Stimulated activated CD8-positive, alpha-beta memory T cell treated with anti-CD3 and anti-CD28 coated beads, Interleukin-12 subunit alpha, Interleukin-12 subunit beta, amount 100 ng/mL, for 4 hours (primary cell): ENCODE data around the gene BACH2.
A peak's percentile ranks its signal among the peaks of the same experiment; 100 is the strongest.
"Not testable (repeated sequence)": the region's sequence is repeated elsewhere in the genome, so short reads cannot be mapped to it uniquely, and the experiment has no call there.

Source experiments
- DNase-seq: peaks from one replicate; pipeline ENCODE4 v3.0.0-alpha.2; 2020; ENCODE audit warnings: low read depth

Gene BACH2

DNA sequence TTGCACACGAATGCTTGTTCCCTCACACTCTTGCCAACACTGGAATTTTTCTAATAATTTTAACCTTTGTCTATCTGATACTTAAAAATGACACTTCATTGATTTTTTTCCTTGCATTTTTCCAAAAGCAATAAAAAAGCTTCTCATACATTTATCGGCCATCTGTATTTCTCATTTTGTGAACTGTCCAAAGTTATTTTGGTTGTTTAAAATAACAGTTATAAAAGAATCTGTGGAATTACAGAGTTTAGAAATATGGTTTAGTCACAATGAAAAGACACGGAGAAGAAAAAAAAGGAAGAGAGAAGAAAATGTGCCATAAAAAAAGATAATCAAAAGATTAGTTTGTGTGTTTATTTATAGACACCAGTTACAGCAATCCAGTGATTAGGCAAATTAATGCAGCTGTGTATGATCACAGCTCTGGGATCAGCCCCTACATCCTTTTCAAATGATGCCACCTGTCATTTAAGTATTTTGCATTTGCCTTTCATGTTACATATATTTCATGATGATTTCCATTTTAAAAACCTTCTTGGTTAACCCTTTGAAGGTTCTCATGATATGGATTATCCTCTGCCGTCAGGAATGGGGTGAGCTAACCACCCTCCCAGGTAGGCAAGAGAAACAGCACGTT, 171.7 kb downstream of the BACH2 start:
- no peak for DNase-seq

DNA sequence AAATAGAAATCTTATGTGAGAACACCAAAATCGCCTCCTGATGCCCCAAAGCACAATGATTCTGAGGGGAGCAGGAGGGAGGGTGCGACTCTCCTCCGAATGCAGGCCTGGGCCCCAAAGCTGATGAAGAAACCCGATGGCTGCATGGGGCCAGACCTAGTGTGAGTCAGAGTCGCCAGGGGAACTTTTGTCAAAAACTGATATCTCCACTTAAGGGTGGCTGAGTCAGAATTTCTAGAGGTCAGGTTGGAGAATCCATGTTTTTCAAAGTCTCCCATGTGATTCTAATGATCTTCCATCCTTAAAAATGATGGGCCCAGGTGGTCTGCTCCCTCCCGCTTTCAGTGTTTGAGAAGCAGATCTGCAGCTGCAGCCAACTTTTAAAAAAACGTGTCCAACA, 172.8 kb downstream of the BACH2 start:
- no peak for DNase-seq

DNA sequence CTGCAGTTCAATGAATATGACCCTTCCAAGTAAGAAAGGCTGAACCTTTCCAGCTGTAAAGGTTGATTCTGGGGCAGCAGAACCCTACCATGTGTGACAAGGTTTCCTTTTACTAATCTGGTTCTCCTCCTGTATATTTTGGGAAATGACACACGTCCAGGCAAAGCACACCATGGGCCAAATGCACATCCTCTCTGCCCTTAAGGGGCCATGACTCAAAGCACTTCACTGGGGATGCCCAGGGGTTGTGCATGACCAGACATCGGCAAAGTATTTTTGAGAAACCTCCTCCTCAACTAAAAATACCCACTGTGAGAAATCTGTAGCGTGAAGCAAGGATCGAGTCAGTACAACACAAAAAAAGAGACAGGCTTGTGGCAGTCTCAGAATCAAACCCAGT, 174.7 kb downstream of the BACH2 start:
- DNase-seq = no peak

DNA sequence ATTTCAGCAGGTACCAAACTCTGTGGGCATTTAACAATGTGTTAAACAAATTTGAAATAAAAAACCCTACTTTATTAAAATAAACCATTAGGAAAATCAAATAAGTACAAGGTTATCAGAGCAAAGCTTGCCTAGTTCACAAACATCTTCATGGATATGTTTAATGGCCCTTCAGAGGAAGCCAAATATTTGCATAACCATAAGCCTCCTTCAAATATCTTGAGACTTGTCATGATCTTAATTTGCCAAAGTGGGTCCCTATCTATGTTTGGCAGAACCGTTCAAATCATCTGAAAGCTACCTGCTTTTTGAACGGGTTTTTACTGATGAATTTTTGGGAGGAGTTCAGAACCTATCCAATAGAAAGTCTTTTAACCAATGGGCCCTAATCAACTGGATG, 176.3 kb downstream of the BACH2 start:
- DNase-seq = no peak

DNA sequence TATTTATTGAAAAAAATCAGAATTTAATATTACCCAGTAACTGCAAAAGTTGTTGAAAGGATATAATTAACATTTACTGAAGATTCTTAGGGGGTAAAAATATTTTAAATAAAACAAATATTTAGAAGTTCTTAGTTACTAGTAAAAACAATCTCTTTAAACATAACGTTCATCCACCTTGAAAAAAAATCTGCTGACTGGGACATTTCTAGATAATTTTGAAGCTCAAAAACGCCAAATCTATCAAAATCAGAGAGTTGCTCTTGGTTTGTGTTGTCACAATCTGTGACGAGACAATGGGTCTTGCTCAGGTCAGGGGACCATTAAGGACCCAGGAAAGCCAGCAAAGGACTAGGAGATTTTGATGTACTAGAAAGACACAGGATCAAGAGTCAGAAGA, 177.0 kb downstream of the BACH2 start:
- DNase-seq = no peak

DNA sequence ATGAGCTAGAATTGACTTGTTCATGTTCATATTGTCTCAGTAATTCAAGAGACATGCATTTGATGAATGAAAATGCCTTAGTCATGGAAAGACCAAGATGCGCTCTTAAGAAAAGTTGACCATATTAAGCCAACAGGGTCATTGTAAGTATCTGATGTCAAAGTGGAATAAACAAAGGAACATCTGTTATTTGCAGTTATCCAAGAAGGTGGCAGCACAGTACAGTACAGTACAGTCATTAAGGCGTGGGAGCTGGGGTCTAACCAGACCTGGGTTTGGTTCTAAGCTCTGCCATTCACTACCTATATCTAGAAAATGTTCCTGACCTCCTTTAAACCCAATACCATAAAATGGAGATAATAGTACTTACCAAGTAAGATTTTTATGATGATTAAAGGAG, 178.1 kb downstream of the BACH2 start:
- no peak for DNase-seq

DNA sequence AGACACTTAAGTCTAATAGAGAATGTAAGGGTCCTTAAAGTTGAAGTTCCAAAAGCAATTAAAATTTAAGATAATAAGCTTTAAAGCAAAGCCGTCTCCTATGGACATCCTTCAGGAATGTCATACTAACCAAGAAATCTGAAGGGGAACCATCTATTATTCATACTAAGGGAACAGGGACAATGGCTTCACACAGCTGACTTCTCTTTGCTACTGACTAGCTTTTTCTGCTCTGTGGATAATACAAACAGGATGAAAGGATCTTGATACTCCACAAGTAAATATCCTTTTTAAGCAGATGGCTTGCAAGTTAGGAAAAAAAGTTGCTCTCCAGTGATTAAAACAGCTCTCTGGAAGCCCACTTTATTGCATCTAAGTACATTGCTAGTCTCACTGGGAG, 178.6 kb downstream of the BACH2 start:
- no peak for DNase-seq

DNA sequence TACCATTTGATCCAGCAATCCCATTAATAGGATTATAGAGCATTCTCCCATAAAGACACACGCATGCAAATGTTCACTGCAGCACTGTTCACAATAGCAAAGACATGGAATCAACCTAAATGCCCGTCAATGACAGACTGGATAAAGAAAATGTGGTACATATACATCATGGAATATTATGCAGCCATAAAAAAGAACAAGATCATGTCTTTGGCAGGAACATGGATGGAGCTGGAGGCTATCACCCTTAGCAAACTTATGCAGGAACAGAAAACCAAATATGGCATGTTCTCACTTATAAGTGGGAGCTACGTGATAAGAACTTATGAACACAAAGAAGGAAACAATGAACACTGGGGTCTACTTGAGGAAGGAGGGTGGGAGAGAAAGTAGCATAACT, 180.5 kb downstream of the BACH2 start:
- not testable (repeated sequence) for DNase-seq

DNA sequence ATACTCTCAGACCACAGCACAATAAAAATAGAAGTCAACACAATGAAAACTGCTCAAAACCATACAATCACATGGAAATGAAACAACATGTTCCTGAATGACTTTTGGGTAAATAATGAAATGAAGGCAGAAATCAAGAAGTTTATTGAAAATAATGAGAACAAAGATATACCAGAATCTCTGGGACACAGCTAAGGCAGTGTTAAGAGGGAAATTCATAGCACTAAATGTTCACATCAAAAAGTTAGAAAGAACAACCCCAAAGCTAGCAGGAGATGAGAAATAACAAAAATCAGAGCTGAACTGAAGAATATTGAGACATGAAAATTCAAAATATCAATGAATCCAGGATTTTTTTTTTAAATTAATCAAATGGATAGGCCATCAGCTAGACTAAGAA, 183.3 kb downstream of the BACH2 start:
- DNase-seq = no peak

DNA sequence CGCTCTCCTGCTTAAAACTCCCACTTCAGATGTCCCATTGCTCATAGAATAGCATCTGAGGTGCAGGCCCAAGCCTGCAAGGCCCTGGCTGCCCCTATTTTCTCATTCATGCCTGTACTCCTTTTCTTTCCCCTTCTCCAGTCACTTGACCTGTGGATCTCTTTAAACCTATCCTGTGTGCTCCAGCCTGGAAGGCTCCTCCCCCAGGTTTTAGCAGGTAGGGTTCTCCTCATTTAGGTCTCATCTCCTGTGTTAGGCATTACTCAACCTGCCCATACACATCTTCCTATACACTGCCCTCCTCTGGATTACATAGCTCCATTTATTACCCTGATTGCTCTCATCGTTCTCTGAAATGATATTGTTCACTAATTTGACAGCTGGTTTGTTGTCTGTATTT, 185.3 kb downstream of the BACH2 start:
- DNase-seq = no peak

DNA sequence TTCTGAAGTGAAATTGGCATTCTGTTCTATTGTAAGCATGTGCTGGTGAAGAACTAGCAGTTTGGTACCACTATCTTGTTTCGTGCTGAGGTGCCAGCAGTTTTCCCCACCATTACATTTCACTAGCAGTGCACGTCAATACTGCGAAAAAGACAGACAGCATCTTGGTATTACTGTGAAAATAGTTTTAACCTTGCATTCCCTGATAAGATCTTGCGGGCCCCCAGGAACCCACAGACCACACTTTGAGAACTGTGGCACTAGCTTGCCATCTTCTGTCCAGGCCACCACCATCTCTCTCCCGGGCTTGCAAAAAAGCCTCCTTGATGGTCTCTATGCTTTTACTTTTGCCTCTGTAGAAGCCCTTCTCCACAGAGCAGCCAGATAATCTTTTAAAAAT, 185.7 kb downstream of the BACH2 start:
- DNase-seq = peak; percentile 15

DNA sequence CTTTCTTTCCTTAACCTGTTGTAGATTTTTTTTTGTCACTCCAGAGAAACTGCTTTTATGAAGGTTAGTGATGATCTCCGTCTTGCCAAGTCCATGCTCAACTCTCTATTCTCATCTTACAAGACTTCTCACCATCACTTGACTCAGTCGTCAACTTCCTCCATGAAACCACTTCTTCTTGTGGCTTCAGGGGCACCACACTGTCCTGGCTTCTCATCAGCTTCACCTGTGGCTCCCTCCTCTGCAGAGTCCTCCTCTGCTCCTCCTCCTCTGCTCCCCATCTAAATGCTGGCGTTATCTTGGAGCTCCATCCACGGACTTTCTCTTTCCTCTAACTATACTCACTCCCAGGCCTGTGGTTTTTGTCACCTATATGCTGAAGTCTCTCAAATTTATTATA, 187.5 kb downstream of the BACH2 start:
- DNase-seq = no peak

DNA sequence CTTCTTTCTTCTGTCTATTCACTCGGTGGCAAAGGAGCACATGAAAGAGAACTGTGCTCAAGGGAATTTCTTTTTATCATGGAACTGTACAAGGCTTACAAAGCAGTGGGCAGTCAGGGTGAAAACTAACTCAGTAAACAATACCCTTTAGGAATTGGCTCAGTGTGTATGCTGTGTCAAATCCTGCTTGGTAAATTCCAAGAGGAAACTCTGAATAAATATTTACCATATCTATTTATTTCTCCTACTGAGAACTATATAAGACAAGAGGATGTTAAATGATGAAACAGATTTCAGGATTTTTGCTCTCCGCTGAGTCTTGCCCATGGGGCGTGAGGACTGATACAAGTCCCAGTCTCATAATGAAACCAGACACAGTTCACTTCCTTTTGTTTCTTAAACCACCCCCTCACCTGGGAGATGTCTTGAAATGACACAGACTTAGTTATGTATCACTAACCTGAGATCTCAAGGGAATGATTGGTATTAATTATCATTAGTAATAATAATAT, 188.8 kb downstream of the BACH2 start:
- no peak for DNase-seq

DNA sequence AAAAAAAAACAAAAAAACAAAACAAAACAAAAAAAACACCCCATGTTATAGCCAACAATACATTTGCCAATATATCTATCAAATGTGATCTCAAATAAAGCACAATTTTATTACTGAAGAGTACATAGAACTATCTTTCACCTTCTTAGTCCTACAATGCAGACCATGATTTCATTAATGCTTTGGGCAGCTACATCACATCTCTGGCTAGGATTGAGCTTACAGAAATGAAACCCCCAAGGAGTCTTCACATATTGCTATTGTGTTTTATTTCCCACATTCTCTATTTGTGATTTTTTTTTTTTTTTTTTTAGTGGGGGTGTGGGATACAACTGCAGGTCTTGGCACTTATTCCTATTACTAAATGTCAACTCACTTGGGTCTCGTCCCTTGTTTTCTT, 189.3 kb downstream of the BACH2 start:
- no peak for DNase-seq

DNA sequence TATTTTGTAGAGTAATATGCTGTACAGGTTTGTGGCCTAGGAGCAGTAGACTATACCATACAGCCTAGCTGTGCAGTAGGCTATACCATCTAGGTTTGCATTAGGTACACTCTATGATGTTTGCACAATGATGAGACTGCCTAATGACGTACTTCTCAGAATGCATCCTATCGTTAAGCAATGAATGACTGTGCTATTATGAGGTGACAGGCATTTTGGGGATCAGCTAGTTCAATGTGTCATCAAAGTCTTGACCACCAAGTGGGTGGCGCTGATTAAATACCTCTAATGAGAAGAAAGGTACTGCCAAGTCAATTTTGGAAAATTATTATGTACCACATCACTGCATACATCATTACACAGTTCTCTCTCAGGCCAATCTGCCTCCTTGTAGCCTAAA, 190.2 kb downstream of the BACH2 start:
- DNase-seq = no peak

DNA sequence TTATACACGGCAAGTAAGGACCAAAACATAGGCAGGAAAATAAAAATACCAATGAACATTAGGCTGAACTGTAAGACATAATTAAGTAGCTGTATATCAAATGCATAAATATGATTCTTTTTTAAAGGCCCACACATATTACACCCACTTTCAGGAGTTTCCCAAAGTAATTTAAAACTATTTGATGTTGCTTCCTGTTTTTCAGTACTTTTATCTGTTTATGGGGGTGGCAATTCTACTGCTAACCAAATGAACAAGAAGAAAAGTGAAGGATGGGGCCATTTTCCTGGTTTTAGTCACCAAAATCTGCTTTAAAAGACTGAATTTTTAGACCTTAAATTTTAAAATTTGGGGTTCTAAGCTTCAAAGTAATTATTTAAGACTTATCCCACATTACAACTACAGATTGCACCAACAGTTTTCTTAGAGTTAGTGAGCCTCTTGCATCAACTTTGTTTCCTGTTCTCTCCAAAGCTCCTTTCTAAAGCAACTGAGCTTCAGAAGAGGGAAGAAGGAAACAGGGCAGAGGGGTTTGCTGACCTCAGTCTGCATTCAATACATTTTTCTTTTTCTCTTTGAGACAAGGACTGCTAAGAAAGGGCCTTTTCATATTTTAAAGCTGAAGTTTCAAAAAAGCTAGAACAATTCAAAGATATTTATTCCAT, 191.0 kb downstream of the BACH2 start:
- no peak for DNase-seq

DNA sequence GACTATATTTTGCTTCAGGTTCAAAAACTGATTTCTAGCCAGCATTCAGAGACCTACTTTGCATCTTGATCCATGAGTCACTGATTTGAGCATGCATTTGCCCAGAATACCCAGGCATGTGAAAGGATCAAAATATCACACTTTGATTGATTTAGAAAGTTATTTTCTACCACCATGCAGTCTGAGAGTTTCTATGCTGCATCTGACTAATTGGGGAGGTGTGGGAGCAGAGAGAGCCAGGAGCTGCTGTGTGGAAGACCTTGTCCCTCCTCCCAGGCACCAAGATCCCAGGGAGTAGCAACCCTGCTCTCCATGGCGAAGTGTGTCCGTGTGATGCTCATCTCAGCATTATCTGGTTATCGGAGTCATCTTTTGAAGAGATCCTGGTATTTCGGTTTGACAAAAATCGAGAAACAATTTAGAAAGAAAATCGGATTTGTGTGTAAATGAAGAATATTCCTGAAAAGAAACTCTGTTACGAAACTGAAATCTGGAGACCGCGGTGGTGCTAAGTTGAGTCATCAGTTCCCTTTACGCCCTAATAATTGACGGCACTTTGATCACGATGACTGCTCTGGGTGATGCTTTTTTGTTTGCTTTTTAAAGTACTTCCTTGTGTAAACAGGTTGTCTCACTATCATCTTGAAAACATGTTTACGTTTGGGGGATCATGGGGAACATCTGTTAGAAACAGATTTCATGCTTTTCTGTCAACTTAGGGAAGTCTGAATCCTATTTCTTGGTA, 193.4 kb downstream of the BACH2 start:
- DNase-seq = no peak

DNA sequence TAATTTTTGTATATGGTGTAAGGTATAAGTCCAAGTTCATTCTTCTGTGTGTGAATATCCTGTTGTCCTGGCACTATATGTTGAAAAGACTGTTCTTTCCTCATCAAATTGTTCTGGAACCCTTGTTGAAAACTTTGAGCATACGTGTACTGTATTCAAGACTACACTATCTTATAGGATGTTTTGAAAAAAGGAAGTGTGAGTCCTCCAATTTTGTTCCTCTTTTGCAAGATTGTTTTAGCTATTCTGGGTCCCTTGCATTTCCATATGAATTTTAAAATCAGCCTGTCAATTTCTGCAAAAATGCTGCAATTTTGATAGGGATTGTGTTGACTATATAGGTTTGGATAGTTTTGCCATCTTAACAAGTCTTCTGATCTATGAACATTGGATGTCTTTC, 195.2 kb downstream of the BACH2 start:
- DNase-seq = no peak

DNA sequence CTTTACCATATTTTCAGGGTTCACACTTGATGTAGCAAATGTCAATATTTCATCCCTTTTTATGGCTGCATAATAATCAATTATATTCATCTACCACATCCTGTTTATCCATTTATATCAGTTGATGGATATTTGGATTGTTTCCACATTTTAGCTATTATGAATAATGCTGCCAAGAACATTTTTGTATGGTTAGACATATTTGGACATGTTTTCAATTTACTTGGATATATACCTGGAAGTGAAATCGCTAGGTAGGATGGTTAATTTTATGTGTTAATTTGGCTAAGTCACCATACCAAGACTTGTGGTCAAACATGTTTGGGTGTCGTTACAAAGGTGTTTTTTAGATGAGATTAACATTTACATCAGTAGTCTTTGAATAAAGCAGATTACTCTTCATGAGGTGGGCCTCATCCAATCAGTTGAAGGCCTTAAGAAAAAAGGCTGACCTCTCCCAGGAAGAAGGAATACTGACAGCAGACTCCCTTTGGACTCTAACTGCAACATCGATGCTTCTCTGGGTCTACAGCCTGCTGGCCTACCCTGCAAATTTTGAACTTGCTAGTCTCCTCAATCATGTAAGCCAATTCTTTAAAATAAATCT, 196.5 kb downstream of the BACH2 start:
- DNase-seq = no peak

DNA sequence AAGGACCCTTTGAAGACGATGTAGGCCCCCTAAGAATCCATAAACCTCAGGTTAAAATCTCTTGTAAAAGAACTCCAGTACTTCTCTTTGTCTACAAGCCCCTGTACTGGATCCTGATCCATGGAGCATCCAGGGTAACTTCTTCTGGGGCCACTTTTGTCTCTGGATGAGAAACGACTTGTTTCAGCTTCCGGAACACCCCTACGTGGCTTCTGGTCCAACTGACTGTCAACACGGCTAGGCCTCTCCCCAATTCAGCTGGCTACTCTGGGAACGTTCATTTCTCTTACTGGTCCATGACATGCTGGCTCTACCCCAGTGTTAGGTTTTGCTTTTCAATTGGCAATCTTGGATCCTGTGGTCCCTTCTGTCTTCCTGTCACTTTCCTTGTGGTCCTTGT, 198.0 kb downstream of the BACH2 start:
- no peak for DNase-seq

DNA sequence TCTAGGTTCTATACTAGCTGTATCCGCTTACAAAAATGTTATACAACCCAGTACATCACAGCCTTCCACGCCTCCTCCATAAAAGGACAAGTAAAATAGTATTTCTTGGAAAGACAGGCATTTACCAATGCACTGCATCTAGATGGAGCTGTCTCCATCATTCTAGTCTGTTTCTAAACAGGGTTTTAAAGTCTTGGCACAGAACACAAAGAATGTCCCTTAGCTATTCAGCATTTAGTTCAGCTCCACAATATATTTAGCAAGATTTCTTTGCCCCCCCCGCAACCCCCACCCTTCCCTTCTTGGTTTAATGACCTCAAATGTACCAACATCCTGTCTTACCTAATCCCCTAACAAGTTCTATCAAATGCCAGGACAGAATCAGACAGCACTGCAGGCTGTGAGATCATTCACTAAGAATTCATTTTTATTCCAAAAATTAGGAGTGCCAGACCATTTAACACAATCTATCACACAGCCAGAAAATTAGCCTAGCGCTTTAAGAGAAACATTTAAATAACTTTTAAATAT, 198.6 kb downstream of the BACH2 start:
- DNase-seq = no peak

DNA sequence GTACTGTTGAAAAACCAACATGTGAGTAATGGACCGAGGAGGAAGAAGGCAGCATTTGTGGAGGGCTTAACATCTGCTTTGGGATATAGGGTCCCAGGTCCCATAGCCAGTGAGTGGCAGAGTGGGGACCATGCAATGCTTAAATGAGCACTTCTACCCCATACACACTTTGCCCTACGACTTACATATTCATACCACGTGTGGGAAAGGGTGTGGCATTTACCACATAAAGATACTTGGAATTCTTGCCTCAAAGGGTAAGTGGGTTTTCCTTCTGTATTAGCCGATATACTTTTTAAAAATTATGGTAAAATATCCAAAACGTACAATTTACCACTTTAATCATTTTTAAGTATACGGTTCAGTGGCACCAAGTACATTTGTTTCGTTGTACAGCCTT, 199.3 kb downstream of the BACH2 start:
- no peak for DNase-seq

DNA sequence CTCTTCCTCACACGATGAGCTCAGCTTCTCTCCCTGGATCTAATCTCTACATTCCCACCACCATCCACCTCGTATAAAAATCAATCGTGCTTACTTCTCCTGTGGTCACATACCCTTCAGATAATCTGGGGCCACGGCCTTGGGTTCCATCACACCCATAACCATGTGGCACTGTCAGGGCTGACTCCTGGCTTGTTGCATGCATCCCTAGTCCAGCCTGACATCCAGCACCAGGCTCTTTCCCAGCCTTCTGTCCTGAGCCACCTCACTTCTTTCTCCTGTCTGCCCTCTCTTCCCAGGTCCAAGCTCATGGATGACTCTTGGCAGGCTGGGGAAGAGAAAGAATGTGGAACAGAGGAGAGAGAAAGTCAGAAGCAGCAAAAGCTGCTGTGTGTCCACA, 199.8 kb downstream of the BACH2 start:
- DNase-seq = no peak
